HG03103 (cell line): ENCODE data around the gene TBC1D22A.

Source experiments
- ATAC-seq: cut with Tn5 transposase; IDR thresholded peaks from one replicate; pipeline ENCODE4 v1.9.1; 2021; ENCODE audit warnings: low read depth; ENCODE audit not compliant: unreplicated experiment

Gene TBC1D22A

GRCh38 chr22:47123006-47123826 lies 360.8 kb downstream of the TBC1D22A start:
- no peak for ATAC-seq

GRCh38 chr22:47123827-47124442 lies 361.5 kb downstream of the TBC1D22A start:
- ATAC-seq = no peak

GRCh38 chr22:47124451-47124881 lies 362.0 kb downstream of the TBC1D22A start:
- ATAC-seq = no peak

- no peak for ATAC-seq
These were observed 362.5 kb downstream of the TBC1D22A start for GRCh38 chr22:47124961-47125360.

- no peak for ATAC-seq
These were observed 363.2 kb downstream of the TBC1D22A start for GRCh38 chr22:47125603-47126002.

- no peak for ATAC-seq
These were observed 363.9 kb downstream of the TBC1D22A start for GRCh38 chr22:47126344-47126811.

GRCh38 chr22:47127441-47127871 lies 365.0 kb downstream of the TBC1D22A start:
- no peak for ATAC-seq

GRCh38 chr22:47128216-47128615 lies 365.8 kb downstream of the TBC1D22A start:
- ATAC-seq = no peak

- no peak for ATAC-seq
These were observed 366.3 kb downstream of the TBC1D22A start for GRCh38 chr22:47128622-47129215.

GRCh38 chr22:47129902-47130635 lies 367.6 kb downstream of the TBC1D22A start:
- ATAC-seq = no peak

- no peak for ATAC-seq
These were observed 368.6 kb downstream of the TBC1D22A start for GRCh38 chr22:47130883-47131631.

- ATAC-seq = no peak
These were observed 369.4 kb downstream of the TBC1D22A start for GRCh38 chr22:47131632-47132427.

- no peak for ATAC-seq
These were observed 370.0 kb downstream of the TBC1D22A start for GRCh38 chr22:47132428-47132825.

- no peak for ATAC-seq
These were observed 370.9 kb downstream of the TBC1D22A start for GRCh38 chr22:47133061-47133969.

- no peak for ATAC-seq
These were observed 371.8 kb downstream of the TBC1D22A start for GRCh38 chr22:47134222-47134621.

GRCh38 chr22:47135338-47135737 lies 372.9 kb downstream of the TBC1D22A start:
- ATAC-seq = no peak

- no peak for ATAC-seq
These were observed 373.6 kb downstream of the TBC1D22A start for GRCh38 chr22:47136050-47136449.

- no peak for ATAC-seq
These were observed 374.2 kb downstream of the TBC1D22A start for GRCh38 chr22:47136671-47137070.
